Suppressor macrophage (primary cell): ENCODE results near the gene DAPK1.

Experiments used
- DNase-seq, 4 experiments: peaks; one replicate each; pipeline ENCODE4 v3.0.0-alpha.2; 2020 to 2022

DAPK1 gene

GRCh38 chr9:87595610-87596009 lies 97.9 kb downstream of the DAPK1 start:
- DNase-seq: no peak

GRCh38 chr9:87596862-87597261 lies 99.2 kb downstream of the DAPK1 start:
- DNase-seq: peak in 2 of 4 experiments; percentile 31 to 40

GRCh38 chr9:87597710-87598443 lies 100.2 kb downstream of the DAPK1 start:
- DNase-seq: no peak

GRCh38 chr9:87599901-87600610 lies 102.4 kb downstream of the DAPK1 start:
- no peak for DNase-seq

GRCh38 chr9:87601176-87601575 lies 103.5 kb downstream of the DAPK1 start:
- peak; percentile 80 to 92 (median 90) for DNase-seq

- no peak for DNase-seq
Observed at GRCh38 chr9:87601595-87601994, 103.9 kb downstream of the DAPK1 start.

GRCh38 chr9:87602933-87603643 lies 105.4 kb downstream of the DAPK1 start:
- DNase-seq: no peak

- DNase-seq: no peak
Observed at GRCh38 chr9:87603854-87604490, 106.3 kb downstream of the DAPK1 start.

- no peak for DNase-seq
Observed at GRCh38 chr9:87604886-87605588, 107.4 kb downstream of the DAPK1 start.

- no peak for DNase-seq
Observed at GRCh38 chr9:87605676-87606075, 108.0 kb downstream of the DAPK1 start.

GRCh38 chr9:87606841-87607521 lies 109.3 kb downstream of the DAPK1 start:
- no peak for DNase-seq

GRCh38 chr9:87607859-87608258 lies 110.2 kb downstream of the DAPK1 start:
- peak; percentile 77 to 93 (median 84) for DNase-seq

- no peak for DNase-seq
Observed at GRCh38 chr9:87609002-87609401, 111.3 kb downstream of the DAPK1 start.

- peak in 2 of 4 experiments; percentile 51 to 58 for DNase-seq
Observed at GRCh38 chr9:87609486-87609885, 111.8 kb downstream of the DAPK1 start.

GRCh38 chr9:87610200-87611155 lies 112.8 kb downstream of the DAPK1 start:
- DNase-seq: no peak

- peak in 3 of 4 experiments; percentile 40 to 75 (median 45) for DNase-seq
Observed at GRCh38 chr9:87611776-87612175, 114.1 kb downstream of the DAPK1 start.

GRCh38 chr9:87612536-87612935 lies 114.9 kb downstream of the DAPK1 start:
- DNase-seq: no peak

- DNase-seq: peak in 3 of 4 experiments; percentile 55 to 70 (median 57)
Observed at GRCh38 chr9:87613265-87614111, 115.8 kb downstream of the DAPK1 start.

- DNase-seq: peak; percentile 61 to 85 (median 78)
Observed at GRCh38 chr9:87614397-87614796, 116.7 kb downstream of the DAPK1 start.
